DOHH2 (cell line): ENCODE results near the gene SMARCC1.
"Not testable (repeated sequence)": the region's sequence is repeated elsewhere in the genome, so short reads cannot be mapped to it uniquely, and the experiment has no call there.

ENCODE experiments used
- H3F3A ChIP-seq: fragments of 200-600 bp; sonication (generic), shearing (Covaris generic); 2 replicates; pipeline ENCODE4 v1.6.0; 2016; ENCODE audit warnings: antibody characterized with exemption, mild to moderate bottlenecking; ENCODE audit not compliant: control insufficient read depth, insufficient read depth
- H3K27ac ChIP-seq: fragments of 200-600 bp; sonication (generic); 2 replicates; pipeline ENCODE4 v1.5.1; 2014; ENCODE audit warnings: low read depth, mild to moderate bottlenecking, low read length, moderate library complexity
- H3K27me3 ChIP-seq: fragments of 200-600 bp; sonication (generic); 2 replicates; pipeline ENCODE4 v1.6.1; 2014; ENCODE audit warnings: mild to moderate bottlenecking, low read length, mixed read lengths; ENCODE audit not compliant: control insufficient read depth
- H3K36me3 ChIP-seq: fragments of 200-600 bp; sonication (generic); 2 replicates; pipeline ENCODE4 v1.6.1; 2014; ENCODE audit warnings: mild to moderate bottlenecking, low read length, moderate library complexity, mixed read lengths; ENCODE audit not compliant: control insufficient read depth
- H3K4me1 ChIP-seq: fragments of 200-600 bp; sonication (generic); 2 replicates; pipeline ENCODE4 v1.6.1; 2014; ENCODE audit warnings: mild to moderate bottlenecking, low read length, mixed read lengths; ENCODE audit not compliant: control insufficient read depth
- H3K4me2 ChIP-seq: fragments of 200-600 bp; sonication (generic); 2 replicates; pipeline ENCODE4 v1.6.0; 2014; ENCODE audit warnings: mild to moderate bottlenecking, low read length, moderate library complexity
- H3K4me3 ChIP-seq: fragments of 200-600 bp; sonication (generic); 2 replicates; pipeline ENCODE4 v1.5.1; 2014; ENCODE audit warnings: mild to moderate bottlenecking, low read length, mixed read lengths
- H3K79me2 ChIP-seq: fragments of 200-600 bp; sonication (generic); 2 replicates; pipeline ENCODE4 v1.6.1; 2014; ENCODE audit warnings: mild to moderate bottlenecking, low read length, mixed read lengths; ENCODE audit not compliant: control insufficient read depth
- H3K9me2 ChIP-seq: fragments of 200-600 bp; sonication (generic); replicated peaks from 2 replicates; pipeline ENCODE4 v1.6.1; 2014; ENCODE audit warnings: mild to moderate bottlenecking, low read length, mixed read lengths; ENCODE audit not compliant: control insufficient read depth
- H3K9me3 ChIP-seq: fragments of 200-600 bp; sonication (generic); 2 replicates; pipeline ENCODE4 v1.6.1; 2014; ENCODE audit warnings: antibody characterized with exemption, low read length, mixed read lengths; ENCODE audit not compliant: control insufficient read depth, insufficient read depth
- H4K20me1 ChIP-seq: fragments of 200-600 bp; sonication (generic); 2 replicates; pipeline ENCODE4 v1.6.0; 2014; ENCODE audit warnings: low read depth, mild to moderate bottlenecking, antibody characterized with exemption, low read length, moderate library complexity; ENCODE audit not compliant: control insufficient read depth, insufficient read depth
- CTCF ChIP-seq: fragments of 200-600 bp; sonication (generic); IDR thresholded peaks from one replicate; pipeline ENCODE4 v1.5.1; 2014; ENCODE audit warnings: antibody characterized with exemption, mild to moderate bottlenecking, low read depth, low read length; ENCODE audit not compliant: poor library complexity, severe bottlenecking
- EZH2phosphoT487 ChIP-seq: fragments of 200-600 bp; sonication (generic); IDR thresholded peaks from 2 replicates; pipeline ENCODE4 v1.6.1; 2017; ENCODE audit warnings: borderline replicate concordance, mild to moderate bottlenecking, antibody characterized with exemption, low read length, moderate library complexity, mixed read lengths

Gene SMARCC1

GRCh38 chr3:47761046-47761445 lies 20.6 kb downstream of the SMARCC1 start:
- H4K20me1 ChIP-seq: 0 out of 2 replicates have a peak, but pooled peaks cover 2% of the 10 kb centered on the region
- H3K79me2 ChIP-seq: peaks cover 92% of the 10 kb centered on the region
- peaks cover 66% of the 10 kb centered on the region for H3K36me3 ChIP-seq
- no peaks in the 10 kb centered on the region for H3F3A ChIP-seq
- no peaks in the 10 kb centered on the region for H3K4me1 ChIP-seq
- H3K9me2 ChIP-seq: no peaks in the 10 kb centered on the region
- H3K4me2 ChIP-seq: no peak overlapping the region
- H3K9me3 ChIP-seq: no peaks in the 10 kb centered on the region
- H3K27ac ChIP-seq: no peak overlapping the region
- no peaks in the 10 kb centered on the region for H3K27me3 ChIP-seq
- TF ChIP-seq CTCF (no peak), EZH2phosphoT487 (no peak)
- H3K4me3 ChIP-seq: no peak overlapping the region

GRCh38 chr3:47760207-47760606 lies 21.5 kb downstream of the SMARCC1 start:
- not testable (repeated sequence) for H3K9me2 ChIP-seq, H3K27me3 ChIP-seq, H3K27ac ChIP-seq, H4K20me1 ChIP-seq, H3K4me1 ChIP-seq, H3F3A ChIP-seq, H3K9me3 ChIP-seq, H3K4me2 ChIP-seq, H3K4me3 ChIP-seq
- peaks cover 91% of the 10 kb centered on the region for H3K79me2 ChIP-seq
- H3K36me3 ChIP-seq: peaks cover 60% of the 10 kb centered on the region

- no peak overlapping the region for H3K4me3 ChIP-seq
- no peaks in the 10 kb centered on the region for H3K4me1 ChIP-seq
- TF ChIP-seq EZH2phosphoT487 (no peak), CTCF (no peak)
- peaks cover 91% of the 10 kb centered on the region for H3K79me2 ChIP-seq
- H3K36me3 ChIP-seq: peaks cover 53% of the 10 kb centered on the region
- no peak overlapping the region for H3K27ac ChIP-seq
- H3K9me3 ChIP-seq: no peaks in the 10 kb centered on the region
- H3K4me2 ChIP-seq: no peak overlapping the region
- H3F3A ChIP-seq: no peaks in the 10 kb centered on the region
- no peaks in the 10 kb centered on the region for H3K27me3 ChIP-seq
- no peaks in the 10 kb centered on the region for H3K9me2 ChIP-seq
- H4K20me1 ChIP-seq: 0 out of 2 replicates have a peak, but pooled peaks cover 6% of the 10 kb centered on the region
These were observed 23.2 kb downstream of the SMARCC1 start for GRCh38 chr3:47758261-47759025.

- peaks cover 40% of the 10 kb centered on the region for H3K36me3 ChIP-seq
- peaks cover 98% of the 10 kb centered on the region for H3K79me2 ChIP-seq
These were observed 29.0 kb downstream of the SMARCC1 start for GRCh38 chr3:47752716-47753115.

GRCh38 chr3:47750811-47751354 lies 30.8 kb downstream of the SMARCC1 start:
- H3K27me3 ChIP-seq, H3K4me1 ChIP-seq, H3K9me2 ChIP-seq, H4K20me1 ChIP-seq, H3K27ac ChIP-seq, H3K4me3 ChIP-seq, H3K4me2 ChIP-seq, H3K9me3 ChIP-seq, H3F3A ChIP-seq: not testable (repeated sequence)
- Histone ChIP-seq H3K36me3 (peaks cover 36% of the 10 kb centered on the region), H3K79me2 (peaks cover 96% of the 10 kb centered on the region)

More at GRCh38 chr3:47752716-47753115, 29.0 kb downstream of the SMARCC1 start:
- Histone ChIP-seq H4K20me1 (peaks cover 4% of the 10 kb centered on the region; the same call in 1 of the 2 replicates), H3K9me2 (no peaks in the 10 kb centered on the region), H3K4me1 (no peaks in the 10 kb centered on the region), H3F3A (no peaks in the 10 kb centered on the region; the same call in 1 of the 2 replicates), H3K9me3 (no peaks in the 10 kb centered on the region), H3K4me2 (no peak overlapping the region), H3K27ac (no peak overlapping the region), H3K4me3 (no peak overlapping the region), H3K27me3 (no peaks in the 10 kb centered on the region)
- TF ChIP-seq CTCF: no peak
- no peak for TF ChIP-seq EZH2phosphoT487
